ENCODE results near the gene DNAH8.
A peak's percentile ranks its signal among the peaks of the same experiment; 100 is the strongest.
"Not testable (repeated sequence)": the region's sequence is repeated elsewhere in the genome, so short reads cannot be mapped to it uniquely, and the experiment has no call there.

Gene DNAH8

GRCh38 chr6:38910207-38910606 lies 195.1 kb downstream of the DNAH8 start:
- DNase-seq: no peak

- no peak for DNase-seq
Observed at GRCh38 chr6:38912378-38912777, 197.3 kb downstream of the DNAH8 start.

- DNase-seq: no peak
Observed at GRCh38 chr6:38915205-38915925, 200.3 kb downstream of the DNAH8 start.

- not testable (repeated sequence) for DNase-seq
Observed at GRCh38 chr6:38921540-38921939, 206.4 kb downstream of the DNAH8 start.

- no peak for DNase-seq
Observed at GRCh38 chr6:38924791-38925509, 209.8 kb downstream of the DNAH8 start.

- DNase-seq: no peak
Observed at GRCh38 chr6:38929560-38929959, 214.4 kb downstream of the DNAH8 start.

- DNase-seq: peak; percentile 26
Observed at GRCh38 chr6:38933426-38933825, 218.3 kb downstream of the DNAH8 start.

- DNase-seq: no peak
Observed at GRCh38 chr6:38935051-38935450, 219.9 kb downstream of the DNAH8 start.

GRCh38 chr6:38937839-38938613 lies 222.9 kb downstream of the DNAH8 start:
- DNase-seq: no peak

GRCh38 chr6:38938741-38939140 lies 223.6 kb downstream of the DNAH8 start:
- no peak for DNase-seq

GRCh38 chr6:38942442-38942841 lies 227.3 kb downstream of the DNAH8 start:
- no peak for DNase-seq

GRCh38 chr6:38942965-38943364 lies 227.9 kb downstream of the DNAH8 start:
- DNase-seq: no peak

GRCh38 chr6:38943964-38944363 lies 228.9 kb downstream of the DNAH8 start:
- peak; percentile 20 for DNase-seq

- DNase-seq: no peak
Observed at GRCh38 chr6:38944655-38945279, 229.7 kb downstream of the DNAH8 start.

- DNase-seq: no peak
Observed at GRCh38 chr6:38955861-38956260, 240.8 kb downstream of the DNAH8 start.

- no peak for DNase-seq
Observed at GRCh38 chr6:38957426-38957825, 242.3 kb downstream of the DNAH8 start.

GRCh38 chr6:38959138-38959537 lies 244.0 kb downstream of the DNAH8 start:
- no peak for DNase-seq

GRCh38 chr6:38968702-38969149 lies 253.6 kb downstream of the DNAH8 start:
- no peak for DNase-seq

GRCh38 chr6:38973178-38974057 lies 258.3 kb downstream of the DNAH8 start:
- peak; percentile 78 for DNase-seq

- DNase-seq: no peak
Observed at GRCh38 chr6:38974389-38975151, 259.5 kb downstream of the DNAH8 start.

- DNase-seq: no peak
Observed at GRCh38 chr6:38975621-38976049, 260.5 kb downstream of the DNAH8 start.

Measured in NCI-H82 (cell line).